CD14-positive monocyte (primary cell): ENCODE results near the gene GLI3. TPM values are rescaled to one million over a fixed set of nuclear protein-coding genes. Genes with fewer than 3 reads are reported as not detected.

Experiments
- DNase-seq, 3 donors: peaks; one replicate each; pipeline ENCODE4 v3.0.0-alpha.2; 2011 to 2022
- H2AFZ ChIP-seq: 2 replicates; pipeline ENCODE4 v1.6.0; 2012; ENCODE audit warnings: mild to moderate bottlenecking, low read depth, low read length, inconsistent platforms; ENCODE audit not compliant: insufficient read depth, poor library complexity, severe bottlenecking
- H3K27ac ChIP-seq, 2 donors: 1 replicate in 1 of 2; 2 replicates in 1 of 2; pipeline ENCODE4 v1.5.1; 2012 to 2013; ENCODE audit warnings: low read length in 2 of 2, control low read depth in 1 of 2, inconsistent platforms in 1 of 2, low read depth in 1 of 2, mild to moderate bottlenecking in 1 of 2
- H3K27me3 ChIP-seq, 2 donors: one replicate each; pipeline versions ENCODE4 v1.6.0 to v1.6.1; 2011 to 2013; ENCODE audit warnings: low read length in 2 of 2; ENCODE audit not compliant: control insufficient read depth in 2 of 2, insufficient read depth in 2 of 2
- H3K36me3 ChIP-seq, 2 donors: replicated peaks in 1 of 2; 1 replicate in 1 of 2; 2 replicates in 1 of 2; pipeline versions ENCODE4 v1.5.1 to v1.6.1; 2012 to 2013; ENCODE audit warnings: low read length in 2 of 2, control low read depth in 1 of 2, inconsistent platforms in 1 of 2, mild to moderate bottlenecking in 1 of 2; ENCODE audit not compliant: insufficient read depth in 2 of 2, control insufficient read depth in 1 of 2
- H3K4me1 ChIP-seq, 2 donors: 1 replicate in 1 of 2; 2 replicates in 1 of 2; pipeline versions ENCODE4 v1.5.1 to v1.6.1; 2012 to 2013; ENCODE audit warnings: low read length in 2 of 2, control low read depth in 1 of 2, inconsistent platforms in 1 of 2, mild to moderate bottlenecking in 1 of 2, moderate library complexity in 1 of 2; ENCODE audit not compliant: insufficient read depth in 2 of 2, control insufficient read depth in 1 of 2
- H3K4me2 ChIP-seq: replicated peaks from 2 replicates; pipeline ENCODE3; 2012; ENCODE audit warnings: low read length, moderate library complexity, mild to moderate bottlenecking; ENCODE audit not compliant: poor library complexity, severe bottlenecking; ENCODE audit errors: extremely low read depth
- H3K4me3 ChIP-seq, 3 experiments: fragments of 200-600 bp in 1 of 3; sonication (generic) in 1 of 3; replicated peaks in 1 of 3; 1 replicate in 2 of 3; 2 replicates in 1 of 3; pipeline ENCODE4 v1.5.1; 2011 to 2013; ENCODE audit warnings: low read length in 3 of 3, mild to moderate bottlenecking in 3 of 3, control low read depth in 2 of 3, low read depth in 2 of 3, inconsistent platforms in 1 of 3, moderate library complexity in 1 of 3
- H3K79me2 ChIP-seq: 2 replicates; pipeline ENCODE4 v1.6.0; 2012; ENCODE audit warnings: mild to moderate bottlenecking, control low read depth, inconsistent platforms, low read length, moderate library complexity; ENCODE audit not compliant: insufficient read depth
- H3K9ac ChIP-seq: 2 replicates; pipeline ENCODE4 v1.6.0; 2017; ENCODE audit warnings: low read length, mild to moderate bottlenecking; ENCODE audit not compliant: insufficient read depth, poor library complexity, severe bottlenecking
- H3K9me3 ChIP-seq, 2 donors: replicated peaks in 1 of 2; 1 replicate in 1 of 2; 2 replicates in 1 of 2; pipeline versions ENCODE4 v1.5.1 to v1.6.1; 2012 to 2013; ENCODE audit warnings: low read length in 2 of 2, control low read depth in 1 of 2; ENCODE audit not compliant: control insufficient read depth in 1 of 2, insufficient read depth in 1 of 2
- H4K20me1 ChIP-seq: 2 replicates; pipeline ENCODE4 v1.6.0; 2012; ENCODE audit warnings: mild to moderate bottlenecking, low read length, control low read depth, moderate library complexity; ENCODE audit not compliant: insufficient read depth
- H3K27ac Mint-ChIP-seq, 7 donors: one replicate each; pipeline ENCODE4 v1.8.0; 2020; ENCODE audit warnings: mild to moderate bottlenecking in 7 of 7, mixed read lengths in 7 of 7, moderate library complexity in 6 of 7, inconsistent platforms in 2 of 7
- H3K27me3 Mint-ChIP-seq, 3 donors: one replicate each; pipeline ENCODE4 v1.8.0; 2021 to 2022; ENCODE audit warnings: low read depth in 3 of 3, mild to moderate bottlenecking in 3 of 3, mixed read lengths in 3 of 3, moderate library complexity in 3 of 3, inconsistent platforms in 1 of 3
- H3K36me3 Mint-ChIP-seq, 2 donors: one replicate each; pipeline ENCODE4 v1.8.0; 2020; ENCODE audit warnings: mixed read lengths in 2 of 2, inconsistent platforms in 1 of 2, mild to moderate bottlenecking in 1 of 2
- H3K4me1 Mint-ChIP-seq: one replicate; pipeline ENCODE4 v1.8.0; 2020; ENCODE audit warnings: mild to moderate bottlenecking, mixed read lengths
- H3K4me3 Mint-ChIP-seq, 2 donors: one replicate each; pipeline ENCODE4 v1.8.0; 2020; ENCODE audit warnings: mild to moderate bottlenecking in 2 of 2, mixed read lengths in 2 of 2, moderate library complexity in 1 of 2
- H3K9me3 Mint-ChIP-seq, 7 donors: one replicate each; pipeline ENCODE4 v1.8.0; 2020 to 2022; ENCODE audit warnings: mixed read lengths in 7 of 7, mild to moderate bottlenecking in 6 of 7, moderate library complexity in 6 of 7, inconsistent platforms in 2 of 7
- WGBS: methylation state at CpG from one replicate; pipeline ENCODE4 v1.1.5; 2013; ENCODE audit warnings: missing lambda C conversion rate; ENCODE audit not compliant: insufficient coverage; 5-methylcytosine and 5-hydroxymethylcytosine counted together
- intact Hi-C, 2 donors: fragments of 100-400 bp; cut with micrococcal nuclease; formaldehyde crosslinking; loops; one replicate each; pipeline versions ENCODE4 v1.15.0 to v1.15.1; 2023
- polyA plus RNA-seq, 3 donors: library from polyadenylated mRNA; depleted of rRNA in 1 of 3; unstranded in 2 of 3; stranded (reverse) in 1 of 3; fragments of 300-500 nt in 2 of 3; fragments of >200 nt in 1 of 3; fragmentation: Illumina TruSeq in 2 of 3; gene quantifications; 1 replicate in 2 of 3; 2 replicates in 1 of 3; pipeline ENCODE4 v1.2.3, GENCODE V29; 2012 to 2021
- TF ChIP-seq, protein P1 (sequence below): fragments of 200-600 bp; IDR thresholded peaks from one replicate; pipeline ENCODE4 v1.8.0; 2022; ENCODE audit warnings: antibody characterized with exemption, mild to moderate bottlenecking

GLI3 gene
- polyA plus RNA-seq, 3 donors: not detected

DNA sequence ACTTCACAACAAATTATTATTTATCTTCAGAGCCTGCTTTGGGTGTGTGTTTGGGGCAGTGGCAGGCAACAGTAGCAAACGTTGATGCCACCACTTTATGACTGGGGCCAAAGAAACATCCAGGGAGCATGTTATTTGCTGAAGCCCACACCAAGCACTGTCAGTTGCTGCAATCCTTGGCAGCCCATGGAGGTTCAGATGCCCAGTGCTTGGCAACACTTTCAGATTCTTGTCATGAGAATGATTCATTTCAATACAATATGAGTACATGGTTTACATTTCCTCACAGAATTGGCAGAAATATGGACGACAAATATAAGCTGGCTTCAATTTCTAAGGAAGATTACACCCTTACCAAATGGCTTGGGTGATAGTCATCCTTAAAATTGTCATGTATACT lies 46.5 kb upstream of the GLI3 start:
- H3K27ac Mint-ChIP-seq: no peak overlapping the region
- no peak overlapping the region for H3K9ac ChIP-seq
- no peaks in the 10 kb centered on the region for H3K9me3 ChIP-seq
- H3K4me1 Mint-ChIP-seq: peaks cover 3% of the 10 kb centered on the region
- no peaks in the 10 kb centered on the region for H3K36me3 ChIP-seq
- no peak overlapping the region for H3K4me2 ChIP-seq
- DNase-seq: no peak
- intact Hi-C loops: no loop called here
- WGBS: 67% methylated on average over 1 of the region's 2 CpGs
- H3K36me3 Mint-ChIP-seq: no peaks in the 10 kb centered on the region
- H3K27ac ChIP-seq: no peak overlapping the region
- peaks cover 0 to 2% of the 10 kb centered on the region in 2 donors for H3K4me1 ChIP-seq
- H3K4me3 Mint-ChIP-seq: no peak overlapping the region
- H4K20me1 ChIP-seq: no peaks in the 10 kb centered on the region
- TF ChIP-seq, protein P1, sequence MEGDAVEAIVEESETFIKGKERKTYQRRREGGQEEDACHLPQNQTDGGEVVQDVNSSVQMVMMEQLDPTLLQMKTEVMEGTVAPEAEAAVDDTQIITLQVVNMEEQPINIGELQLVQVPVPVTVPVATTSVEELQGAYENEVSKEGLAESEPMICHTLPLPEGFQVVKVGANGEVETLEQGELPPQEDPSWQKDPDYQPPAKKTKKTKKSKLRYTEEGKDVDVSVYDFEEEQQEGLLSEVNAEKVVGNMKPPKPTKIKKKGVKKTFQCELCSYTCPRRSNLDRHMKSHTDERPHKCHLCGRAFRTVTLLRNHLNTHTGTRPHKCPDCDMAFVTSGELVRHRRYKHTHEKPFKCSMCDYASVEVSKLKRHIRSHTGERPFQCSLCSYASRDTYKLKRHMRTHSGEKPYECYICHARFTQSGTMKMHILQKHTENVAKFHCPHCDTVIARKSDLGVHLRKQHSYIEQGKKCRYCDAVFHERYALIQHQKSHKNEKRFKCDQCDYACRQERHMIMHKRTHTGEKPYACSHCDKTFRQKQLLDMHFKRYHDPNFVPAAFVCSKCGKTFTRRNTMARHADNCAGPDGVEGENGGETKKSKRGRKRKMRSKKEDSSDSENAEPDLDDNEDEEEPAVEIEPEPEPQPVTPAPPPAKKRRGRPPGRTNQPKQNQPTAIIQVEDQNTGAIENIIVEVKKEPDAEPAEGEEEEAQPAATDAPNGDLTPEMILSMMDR: no peak
- no peak overlapping the region for H3K4me3 ChIP-seq
- H3K27me3 ChIP-seq: no peaks in the 10 kb centered on the region
- peaks cover 4 to 10% (median 5%) of the 10 kb centered on the region in 3 donors for H3K27me3 Mint-ChIP-seq
- H3K9me3 Mint-ChIP-seq: peaks cover 0 to 2% (median 0%) of the 10 kb centered on the region in 7 donors
- H3K79me2 ChIP-seq: no peaks in the 10 kb centered on the region
- H2AFZ ChIP-seq: no peak overlapping the region

- Histone ChIP-seq H3K9ac (no peak overlapping the region), H3K27ac (no peak overlapping the region), H2AFZ (no peak overlapping the region), H3K9me3 (no peaks in the 10 kb centered on the region), H3K4me1 (peaks cover 9 to 14% of the 10 kb centered on the region in 2 donors), H3K4me2 (no peak overlapping the region), H3K36me3 (no peaks in the 10 kb centered on the region), H3K4me3 (no peak overlapping the region), H3K27me3 (no peaks in the 10 kb centered on the region), H4K20me1 (no peaks in the 10 kb centered on the region), H3K79me2 (no peaks in the 10 kb centered on the region)
- peaks cover 10% of the 10 kb centered on the region for H3K4me1 Mint-ChIP-seq
- H3K4me3 Mint-ChIP-seq: no peak overlapping the region
- DNase-seq: peak; percentile 3 to 18 (median 15)
- no peaks in the 10 kb centered on the region for H3K36me3 Mint-ChIP-seq
- H3K9me3 Mint-ChIP-seq: peaks cover 0 to 2% (median 0%) of the 10 kb centered on the region in 7 donors
- peak overlapping the region in 4 of 7 donors; percentile 6 to 85 (median 55) for H3K27ac Mint-ChIP-seq
- TF ChIP-seq, protein P1: no peak
- 64% methylated on average over 3 of the region's 4 CpGs for WGBS
- H3K27me3 Mint-ChIP-seq: peaks cover 1 to 15% (median 1%) of the 10 kb centered on the region in 3 donors
- intact Hi-C loops: no loop called here
Observed at GRCh38 chr7:42278344-42278743, 41.3 kb upstream of the GLI3 start.
